GM19351 (cell line): Measurements from ENCODE around the gene MIB1.
"Not testable (repeated sequence)": the region's sequence is repeated elsewhere in the genome, so short reads cannot be mapped to it uniquely, and the experiment has no call there.

Experiments
- ATAC-seq: cut with Tn5 transposase; IDR thresholded peaks from one replicate; pipeline ENCODE4 v1.9.1; 2021; ENCODE audit warnings: mild to moderate bottlenecking, moderate library complexity; ENCODE audit not compliant: unreplicated experiment

MIB1 gene

DNA sequence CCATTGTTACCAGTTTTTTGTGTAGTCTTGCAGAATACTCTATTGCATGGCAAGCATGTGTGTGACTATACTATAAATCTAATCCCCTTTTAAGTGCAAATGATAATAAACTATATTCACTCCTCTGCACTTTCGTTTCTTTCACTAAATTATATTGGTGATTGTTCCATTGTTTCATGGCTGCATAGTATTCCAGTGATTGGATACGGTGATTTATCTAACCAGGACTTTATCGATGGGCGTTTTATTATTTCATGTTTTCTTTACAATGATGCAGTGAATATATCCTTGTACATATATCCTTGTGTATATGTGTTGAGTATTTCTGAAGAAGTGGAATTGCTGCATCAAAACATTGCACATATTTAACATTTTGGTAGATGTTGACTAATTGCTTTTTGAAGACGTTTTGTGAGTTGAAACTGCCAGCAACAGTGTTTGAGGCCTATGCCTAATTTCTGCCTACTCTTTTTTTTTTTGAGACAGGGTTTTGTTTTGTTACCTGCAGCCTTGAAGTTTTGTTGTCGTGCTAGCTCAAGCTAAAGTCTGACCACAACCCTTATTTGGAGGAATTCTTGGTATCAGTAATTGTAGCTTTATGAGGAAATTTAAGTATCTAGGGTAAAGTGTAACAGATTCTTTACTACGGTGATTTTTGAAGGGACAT, 2.7 kb downstream of the MIB1 start:
- no peak for ATAC-seq

GRCh38 chr18:21745231-21745630, 4.6 kb downstream of the MIB1 start:
- no peak for ATAC-seq

DNA sequence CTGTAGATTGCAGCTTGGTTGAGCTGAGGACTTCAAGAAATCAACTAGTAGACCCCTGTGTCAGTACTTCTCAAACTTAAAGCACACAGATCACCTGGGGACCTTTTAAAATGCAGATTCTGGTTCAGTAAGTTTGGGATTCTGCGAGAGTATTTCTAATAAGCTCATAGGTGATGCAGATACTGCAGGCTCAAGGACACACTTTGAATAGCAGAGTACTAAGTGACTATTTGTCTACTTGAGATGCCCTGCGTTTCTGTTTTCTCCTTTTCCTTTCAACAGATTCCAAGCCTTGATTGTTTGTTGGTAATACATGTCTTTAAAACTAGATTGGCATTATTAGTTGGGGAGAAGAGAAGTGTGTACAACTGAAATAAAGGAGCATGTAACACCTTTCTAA, 6.7 kb downstream of the MIB1 start:
- no peak for ATAC-seq

- no peak for ATAC-seq
Observed at GRCh38 chr18:21747764-21748693, 7.4 kb downstream of the MIB1 start.

DNA sequence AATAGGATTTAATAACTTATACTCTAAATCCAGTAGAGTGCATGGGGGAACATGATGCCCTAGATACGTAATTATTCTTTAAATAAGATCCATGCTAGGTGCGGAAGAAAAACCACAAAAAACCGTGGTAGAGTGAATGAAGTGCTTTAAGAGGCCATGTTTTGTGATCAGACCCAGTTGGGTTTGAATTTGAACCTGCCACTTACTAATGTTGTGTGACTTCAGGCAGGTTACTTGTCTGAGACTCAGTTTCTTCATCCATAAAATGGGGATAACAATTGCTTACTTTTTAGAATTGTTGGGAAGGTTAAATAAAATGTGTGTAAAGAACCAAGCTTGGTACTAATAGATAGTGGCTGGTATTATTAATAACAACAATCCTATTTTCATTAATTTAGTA, 17.2 kb downstream of the MIB1 start:
- no peak for ATAC-seq

DNA sequence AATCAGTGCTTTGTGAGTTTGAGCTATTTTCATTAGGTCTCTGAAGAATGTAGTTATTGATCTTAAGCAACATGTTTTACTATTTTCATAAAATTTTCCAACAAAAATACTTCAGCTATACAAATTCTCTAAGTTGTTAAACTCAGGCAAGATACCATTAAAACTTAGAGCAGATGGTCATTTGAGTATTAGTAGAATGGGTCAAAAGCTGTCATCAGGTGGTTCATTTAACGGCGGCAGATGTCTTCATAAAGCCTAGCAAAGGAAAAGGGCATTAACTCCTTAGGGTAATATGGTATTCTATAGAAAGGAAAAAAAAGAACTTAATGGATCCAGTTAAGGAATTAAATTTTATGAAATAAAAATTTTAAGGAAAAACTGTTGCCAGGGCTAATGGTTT, 19.2 kb downstream of the MIB1 start:
- no peak for ATAC-seq

DNA sequence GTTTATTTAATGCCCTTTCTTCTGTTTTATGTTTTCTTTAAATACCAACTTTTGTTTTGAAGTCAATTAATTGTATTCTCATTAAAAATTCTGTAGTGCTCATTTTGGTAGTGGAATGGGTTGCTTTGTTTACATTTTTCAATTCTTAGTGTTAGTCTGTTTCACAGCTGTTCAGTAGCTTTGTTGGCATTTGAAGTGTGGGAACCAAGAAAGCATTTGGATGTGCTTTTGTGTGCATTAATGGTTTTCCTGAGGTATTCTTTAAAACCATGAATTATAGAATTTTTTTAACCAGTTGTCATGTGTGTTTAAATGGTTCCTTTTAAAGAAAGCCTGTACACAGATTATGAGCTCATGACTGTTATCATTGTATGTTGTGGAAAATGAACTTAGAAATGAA, 19.7 kb downstream of the MIB1 start:
- ATAC-seq, result no peak

DNA sequence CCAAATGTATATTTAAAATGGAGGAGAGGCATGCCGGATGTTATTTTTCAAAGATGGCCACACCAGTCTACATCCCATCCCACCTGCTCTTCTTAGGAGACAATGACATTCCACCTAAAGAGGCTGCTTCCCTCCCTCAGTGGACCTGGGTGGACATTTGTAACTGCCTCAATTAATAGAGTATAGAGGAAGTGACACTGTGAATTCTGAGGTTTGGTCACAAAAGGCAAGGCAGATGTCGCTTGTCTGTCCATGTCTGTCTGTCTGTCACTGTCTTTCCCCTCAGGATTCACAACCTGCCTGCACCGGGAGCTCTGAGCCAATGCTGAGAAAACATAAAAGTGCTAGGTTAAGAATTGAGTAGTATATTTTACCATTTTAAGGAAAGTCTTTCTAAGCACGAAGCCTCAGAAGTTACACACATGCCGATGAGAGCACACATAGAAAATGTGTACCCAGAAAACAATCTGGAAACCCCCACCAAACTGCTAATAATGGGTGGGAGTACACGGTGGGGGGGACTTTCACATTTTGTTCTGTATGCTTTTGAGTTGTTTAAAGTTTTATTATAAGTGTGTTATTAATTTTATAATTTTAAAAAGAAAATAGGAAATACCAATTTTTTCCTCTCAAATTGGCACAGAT, 21.0 kb downstream of the MIB1 start:
- ATAC-seq, result peak; percentile 68

GRCh38 chr18:21762181-21762772, 21.7 kb downstream of the MIB1 start:
- no peak for ATAC-seq

DNA sequence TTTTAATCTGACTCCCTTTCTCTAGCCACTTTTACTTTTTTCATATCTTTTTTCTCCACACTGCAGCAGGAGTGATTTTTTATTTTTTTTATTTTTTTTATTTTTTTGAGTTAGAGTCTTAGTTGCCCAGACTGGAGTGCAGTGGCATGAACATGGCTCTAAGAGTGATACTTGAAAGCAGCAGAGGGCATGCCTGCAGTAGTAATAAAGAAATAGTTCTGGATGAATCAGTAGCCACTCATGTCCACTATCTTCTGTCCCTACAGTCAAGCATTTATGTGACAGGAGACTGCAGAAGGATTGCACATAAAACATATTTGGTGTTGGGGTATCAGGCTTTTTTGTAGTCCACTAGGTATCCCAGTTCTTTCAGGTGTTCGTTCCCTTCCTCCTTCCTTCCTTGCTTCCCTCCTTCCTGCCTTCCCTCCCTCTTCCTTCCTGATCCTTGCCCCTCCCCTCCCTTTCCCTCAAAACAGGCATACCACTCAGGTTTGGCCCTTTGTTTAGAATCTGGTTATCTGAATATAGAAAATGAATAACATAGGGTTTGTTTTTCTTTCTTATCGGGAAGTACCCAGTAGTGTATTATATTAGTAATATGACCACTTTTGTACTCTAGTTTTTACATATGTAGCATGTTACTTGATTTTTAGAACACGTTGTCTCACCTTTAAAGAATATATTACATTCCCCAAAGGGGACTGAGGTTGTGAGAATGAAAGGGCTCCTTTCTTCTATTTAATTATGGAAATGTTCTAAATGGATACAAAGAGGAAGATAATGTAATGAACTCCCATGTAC, 23.5 kb downstream of the MIB1 start:
- ATAC-seq, result no peak

DNA sequence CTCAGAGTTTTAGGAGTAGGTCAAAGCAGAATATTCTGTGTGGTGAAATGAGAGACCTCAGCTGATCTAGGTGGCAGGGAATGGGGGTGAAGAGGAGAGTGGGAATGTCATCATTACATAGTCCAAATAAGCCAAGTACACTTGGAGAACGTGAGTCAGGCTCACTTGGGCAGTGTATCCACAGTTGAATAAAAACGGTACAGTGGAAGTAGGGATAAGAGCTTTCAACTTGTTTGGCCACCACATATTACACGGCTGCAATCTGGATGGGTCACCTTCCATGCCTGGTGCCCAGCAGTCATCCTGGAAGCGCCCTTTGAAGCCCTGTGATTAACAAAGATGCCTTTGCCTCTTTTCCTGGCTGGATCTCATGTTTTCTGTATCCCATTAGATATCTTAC, 28.6 kb downstream of the MIB1 start:
- ATAC-seq, result no peak

GRCh38 chr18:21774722-21775121, 34.1 kb downstream of the MIB1 start:
- no peak for ATAC-seq

DNA sequence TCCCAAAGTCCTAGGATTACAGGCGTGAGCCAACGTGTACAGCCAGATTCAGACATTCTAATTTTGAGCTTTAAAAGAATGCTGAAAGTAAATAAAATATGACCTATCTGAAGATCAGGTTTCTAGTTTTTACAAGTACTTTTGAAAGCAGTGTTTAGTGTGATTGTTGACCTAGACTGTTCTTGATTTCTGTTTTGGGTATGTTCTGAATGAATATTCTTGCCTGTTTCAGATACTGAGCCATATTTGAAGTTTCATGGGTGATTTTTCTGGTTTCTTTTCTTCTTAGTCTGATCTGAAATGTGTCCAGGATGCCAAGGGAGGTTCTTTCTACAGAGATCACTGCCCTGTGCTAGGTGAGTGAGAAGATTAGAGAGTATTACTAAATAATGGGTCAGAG, 37.2 kb downstream of the MIB1 start:
- peak; percentile 86 for ATAC-seq

DNA sequence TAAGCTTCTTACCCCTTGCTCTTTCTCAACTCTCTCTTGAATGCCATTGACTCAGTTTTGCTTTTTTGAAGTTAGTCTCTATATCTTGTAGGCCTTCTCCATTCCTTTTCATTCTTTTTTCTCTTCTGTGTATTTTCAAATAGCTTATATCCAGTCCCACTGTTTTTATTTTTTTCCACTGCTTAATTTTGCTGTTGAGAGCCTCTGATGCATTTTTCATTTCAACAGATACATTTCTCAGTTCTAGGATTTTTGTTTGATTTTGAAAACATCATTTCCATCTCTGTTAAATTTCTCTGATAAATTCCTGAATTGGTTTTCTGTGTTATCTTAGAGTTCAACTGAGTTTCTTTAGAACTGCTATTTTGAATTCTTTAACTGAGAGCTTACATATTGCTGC, 45.9 kb downstream of the MIB1 start:
- ATAC-seq, result no peak

DNA sequence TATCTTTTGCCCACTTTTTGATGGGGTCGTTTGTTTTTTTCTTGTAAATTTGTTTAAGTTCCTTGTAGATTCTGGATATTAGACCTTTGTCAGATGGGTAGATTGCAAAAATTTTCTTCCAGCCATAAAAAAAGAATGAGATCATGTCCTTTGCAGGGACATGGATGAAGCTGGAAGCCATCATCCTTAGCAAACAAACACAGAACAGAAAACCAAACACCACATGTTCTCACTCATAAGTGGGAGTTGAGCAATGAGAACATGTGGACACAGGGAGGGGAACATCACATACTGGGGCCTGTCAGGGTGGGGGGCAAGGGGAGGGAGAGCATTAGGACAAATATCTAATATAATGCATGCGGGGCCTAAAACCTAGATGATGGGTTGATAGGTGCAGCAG, 55.5 kb downstream of the MIB1 start:
- ATAC-seq, result not testable (repeated sequence)

GRCh38 chr18:21798126-21798525, 57.5 kb downstream of the MIB1 start:
- ATAC-seq, result no peak

DNA sequence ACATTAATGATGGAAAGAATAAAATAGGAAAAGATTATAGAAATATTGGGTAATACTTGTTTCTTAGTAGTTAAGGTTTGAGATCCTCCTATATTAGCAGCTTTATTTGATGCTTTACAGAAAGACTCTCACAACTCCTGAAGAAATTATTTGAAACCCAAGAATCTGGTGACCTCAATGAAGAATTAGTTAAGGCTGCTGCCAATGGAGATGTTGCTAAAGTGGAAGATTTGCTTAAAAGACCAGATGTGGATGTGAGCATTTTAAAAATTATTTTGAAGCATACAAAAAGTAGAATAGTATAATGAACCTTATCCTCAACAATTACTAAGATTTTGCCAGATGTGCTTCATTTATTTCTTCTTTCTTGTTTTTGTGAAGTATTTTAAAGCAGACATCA, 59.1 kb downstream of the MIB1 start:
- ATAC-seq, result no peak

GRCh38 chr18:21803495-21803894, 62.9 kb downstream of the MIB1 start:
- ATAC-seq, result no peak

DNA sequence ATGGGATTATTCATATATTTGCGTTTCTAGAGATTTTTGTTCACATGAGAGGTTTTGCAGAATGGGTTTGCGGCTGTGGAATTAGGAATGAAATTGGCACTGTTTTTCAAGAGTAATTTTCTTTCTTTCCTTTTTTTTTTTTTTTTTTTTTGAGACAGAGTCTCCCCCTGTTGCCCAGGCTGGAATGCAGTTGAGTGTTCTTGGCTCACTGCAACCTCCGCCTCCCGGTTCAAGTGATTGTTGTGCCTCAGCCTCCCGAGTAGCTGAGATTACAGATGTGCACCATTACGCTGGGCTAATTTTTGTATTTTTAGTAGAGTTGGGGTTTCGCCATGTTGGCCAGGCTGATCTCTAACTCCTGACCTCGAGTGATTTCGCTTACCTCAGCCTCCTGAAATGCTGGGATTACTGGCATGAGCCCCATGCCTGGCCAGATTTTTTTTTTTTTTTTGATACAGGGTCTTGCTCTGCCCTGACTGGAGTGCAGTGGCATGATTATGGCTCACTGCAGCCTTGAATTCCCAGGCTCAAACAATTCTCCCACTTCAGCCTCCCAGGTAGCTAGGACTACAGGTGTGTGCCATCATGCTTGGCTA, 65.3 kb downstream of the MIB1 start:
- no peak for ATAC-seq

DNA sequence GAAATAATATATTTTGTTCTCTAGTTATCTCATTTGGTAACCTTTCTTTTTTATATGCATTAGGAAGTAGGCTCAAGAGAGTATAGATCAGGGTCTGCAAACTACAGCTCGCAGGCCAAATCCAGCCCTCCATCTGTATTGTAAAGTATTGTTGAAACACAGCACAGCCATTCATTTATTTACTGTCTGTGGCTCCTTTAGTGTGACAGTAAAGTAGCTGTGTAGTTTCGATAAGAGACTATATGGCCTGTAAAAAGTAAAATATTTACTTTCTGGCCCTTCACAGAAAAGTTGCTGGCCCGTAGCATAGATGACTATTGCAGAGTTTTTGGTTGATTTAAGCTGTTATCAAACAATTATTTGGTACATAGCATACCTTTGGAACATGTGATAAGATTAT, 67.6 kb downstream of the MIB1 start:
- ATAC-seq, result no peak
